HPDE6-E6E7 (cell line): ENCODE data around the gene GRM7.

Experiments
- DNase-seq: peaks from one replicate; pipeline ENCODE4 v3.0.0; 2011; ENCODE audit warnings: missing footprints; ENCODE audit errors: extremely low spot score

The GRM7 gene

DNA sequence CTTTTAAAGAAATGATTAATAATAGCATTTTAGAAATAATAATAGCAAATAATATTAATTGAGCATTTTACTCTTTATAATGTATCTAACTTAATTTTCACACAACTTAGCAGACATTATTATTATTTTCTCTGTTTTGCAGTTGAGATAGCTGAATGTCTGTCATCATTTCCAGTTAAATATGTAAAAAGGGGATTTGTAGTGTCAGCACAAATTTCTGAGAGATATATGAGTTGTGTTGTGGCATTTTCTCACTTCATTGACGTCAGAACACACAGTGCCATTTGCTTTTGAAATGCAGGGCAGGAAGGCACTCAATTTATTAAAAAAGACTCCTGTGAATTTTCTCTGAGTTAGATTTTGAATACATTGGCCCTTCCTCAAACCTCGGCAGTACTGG, 111.0 kb downstream of the GRM7 start:
- no peak for DNase-seq

DNA sequence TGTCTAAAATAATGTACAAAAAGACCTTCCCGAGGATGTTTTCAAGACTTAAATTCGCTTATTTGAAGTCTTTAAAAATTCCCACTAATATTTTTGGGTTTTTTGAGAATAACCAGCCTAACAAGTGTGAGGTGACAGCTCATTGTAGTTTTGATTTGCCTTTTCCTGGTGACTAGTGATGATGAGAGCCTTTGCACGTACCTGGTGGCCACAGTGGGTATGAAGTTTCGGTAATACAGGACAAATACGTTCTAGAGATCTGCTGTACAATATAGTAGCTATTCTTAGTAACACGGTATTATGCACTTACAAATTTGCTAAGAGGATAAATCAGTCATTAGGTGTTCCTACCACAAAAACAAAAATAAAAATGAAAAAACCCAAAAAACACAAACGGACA, 124.9 kb downstream of the GRM7 start:
- DNase-seq, result no peak

DNA sequence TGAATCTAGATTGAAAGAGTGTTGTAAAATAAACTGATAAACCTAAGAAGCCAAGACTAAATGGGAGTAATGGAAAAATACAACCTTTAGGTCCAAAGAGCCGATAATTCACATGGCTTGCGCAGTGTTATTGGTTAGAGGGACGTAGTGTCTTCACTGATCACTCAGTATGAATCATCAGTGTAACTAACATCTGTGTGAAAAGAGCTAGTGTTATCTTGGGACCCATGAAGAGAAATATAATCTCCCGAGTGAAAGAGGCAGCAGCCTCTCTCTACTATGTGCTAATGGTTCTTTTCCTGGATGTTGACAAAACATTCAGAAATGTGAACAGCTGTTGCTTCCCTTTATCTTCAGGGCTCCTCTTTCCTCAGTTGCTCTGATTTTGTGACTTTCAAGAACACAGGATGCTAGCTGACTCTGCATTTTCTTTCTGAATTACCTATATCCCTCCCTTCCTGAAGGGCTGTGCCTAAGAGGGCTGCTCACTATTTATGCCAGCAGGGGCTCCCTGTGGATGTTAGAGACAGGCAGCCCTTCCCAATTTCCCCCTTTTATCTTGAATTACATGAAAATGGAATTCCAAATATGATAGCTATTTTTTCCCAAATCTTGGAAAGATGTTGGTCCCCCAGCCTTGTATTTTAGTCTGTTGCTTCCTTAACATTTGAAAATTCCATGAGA, 128.8 kb downstream of the GRM7 start:
- no peak for DNase-seq

- no peak for DNase-seq
These were observed 133.3 kb downstream of the GRM7 start for GRCh38 chr3:6994081-6994668.

DNA sequence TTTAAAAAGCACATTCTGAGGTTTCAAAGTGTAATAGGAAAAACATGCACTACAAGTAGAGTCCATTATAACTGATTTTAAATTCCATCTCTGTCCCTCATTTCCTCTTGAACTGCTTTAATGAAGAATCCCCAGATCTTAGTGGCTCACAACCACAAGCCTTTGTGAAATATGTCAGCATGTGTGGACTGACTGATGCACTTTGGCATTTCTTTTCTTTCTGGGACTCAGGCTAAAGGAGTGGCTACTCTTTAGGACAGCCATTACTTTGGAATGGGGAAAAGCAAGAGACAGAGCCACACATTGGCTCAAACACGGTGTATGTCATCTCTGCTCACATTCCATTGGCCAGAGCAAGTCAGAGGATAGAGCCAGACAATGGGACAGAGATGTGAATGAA, 139.6 kb downstream of the GRM7 start:
- DNase-seq, result no peak

DNA sequence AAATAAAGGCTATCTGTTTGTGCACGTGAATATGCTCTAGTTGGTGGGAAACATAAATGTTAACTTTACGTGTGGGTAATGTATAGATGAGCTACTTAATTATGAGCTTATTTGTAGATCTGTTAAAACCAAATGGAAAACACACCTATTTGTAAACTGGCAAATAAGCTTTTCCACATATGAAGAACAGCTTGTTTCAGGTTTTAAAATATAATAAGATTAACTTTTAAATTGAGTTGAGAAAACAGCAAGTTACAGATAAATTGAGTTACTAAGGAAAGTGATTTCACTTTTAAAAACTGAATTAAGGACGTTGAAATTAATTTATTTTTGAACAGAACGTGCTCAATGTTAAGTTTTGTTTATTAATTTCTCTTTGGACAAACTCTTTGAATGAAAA, 140.5 kb downstream of the GRM7 start:
- DNase-seq, result no peak

DNA sequence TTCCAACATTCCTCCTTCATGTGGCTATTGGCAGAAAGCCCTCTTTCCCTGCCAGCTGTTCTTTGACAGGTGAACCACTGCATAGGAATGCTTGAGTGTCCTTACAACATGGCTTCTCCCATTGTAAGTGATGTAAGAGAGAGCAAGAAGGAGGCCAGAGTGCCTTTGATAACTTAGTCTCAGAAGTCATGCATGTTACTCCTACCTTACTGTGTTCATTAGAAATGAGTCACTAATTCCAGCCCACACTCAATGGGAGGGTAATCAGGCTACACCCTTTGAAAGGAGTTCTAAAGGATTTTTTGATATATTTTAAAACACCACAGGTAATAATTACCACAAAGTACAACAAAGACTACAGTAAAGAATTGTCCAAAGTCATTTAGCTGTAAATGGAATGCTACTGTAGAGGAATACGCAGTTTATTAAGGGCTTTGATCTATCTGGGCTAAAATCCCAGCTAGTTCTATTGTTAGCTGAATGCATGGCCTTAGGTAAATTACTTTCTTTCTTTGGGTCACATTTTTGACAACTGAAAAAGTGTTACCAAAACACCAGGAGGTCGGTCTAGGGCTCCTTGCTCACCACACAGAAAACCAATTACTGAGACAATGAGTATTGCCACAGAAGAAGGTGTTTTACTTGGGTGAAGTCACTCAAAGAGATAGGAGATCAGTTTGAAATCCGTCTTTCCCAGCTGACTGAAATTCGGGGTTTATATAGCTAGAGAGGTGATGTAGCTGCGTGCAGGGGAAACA, 154.9 kb downstream of the GRM7 start:
- no peak for DNase-seq

GRCh38 chr3:7025581-7026300, 164.8 kb downstream of the GRM7 start:
- DNase-seq, result no peak

- DNase-seq, result no peak
These were observed 168.6 kb downstream of the GRM7 start for GRCh38 chr3:7029562-7029961.

- DNase-seq, result no peak
These were observed 177.5 kb downstream of the GRM7 start for GRCh38 chr3:7038394-7038793.

GRCh38 chr3:7062714-7063113, 201.8 kb downstream of the GRM7 start:
- no peak for DNase-seq

DNA sequence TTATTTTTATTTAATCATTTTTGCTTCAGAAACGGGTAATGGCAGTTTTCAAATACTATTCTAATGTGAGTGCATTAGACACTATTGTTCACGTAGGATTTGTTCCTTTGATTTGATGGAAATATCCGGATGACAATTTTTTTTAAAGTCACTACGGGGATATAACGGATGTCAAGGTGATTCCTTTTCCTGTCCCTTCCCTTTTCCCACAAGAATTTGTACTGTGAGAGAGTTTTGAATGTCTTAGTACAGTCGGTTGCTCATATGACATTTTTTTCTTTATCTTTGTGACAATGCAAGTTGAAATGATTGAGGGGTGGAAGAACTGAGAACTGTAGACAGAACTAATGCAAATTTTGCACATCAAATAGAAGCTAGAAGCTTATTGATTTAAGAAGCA, 209.5 kb downstream of the GRM7 start:
- no peak for DNase-seq

DNA sequence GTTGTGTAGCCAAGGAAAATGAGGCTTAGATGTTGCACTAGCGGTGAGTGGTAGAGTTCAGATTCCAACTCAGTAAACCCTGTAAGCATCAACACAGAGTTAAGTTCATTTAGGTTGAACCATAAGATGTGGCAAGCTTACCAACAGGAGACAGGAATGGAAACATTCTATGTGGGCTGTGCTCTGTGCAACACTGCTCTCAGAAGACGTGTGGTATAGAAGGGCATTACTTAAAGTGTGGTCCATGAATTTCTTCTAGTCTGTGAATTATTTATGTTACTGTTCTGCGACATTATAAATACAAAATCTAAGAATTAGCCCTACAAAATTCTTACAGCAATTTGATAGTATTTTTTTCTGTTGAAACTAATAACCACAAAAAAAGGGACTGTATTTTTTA, 213.3 kb downstream of the GRM7 start:
- DNase-seq, result no peak

DNA sequence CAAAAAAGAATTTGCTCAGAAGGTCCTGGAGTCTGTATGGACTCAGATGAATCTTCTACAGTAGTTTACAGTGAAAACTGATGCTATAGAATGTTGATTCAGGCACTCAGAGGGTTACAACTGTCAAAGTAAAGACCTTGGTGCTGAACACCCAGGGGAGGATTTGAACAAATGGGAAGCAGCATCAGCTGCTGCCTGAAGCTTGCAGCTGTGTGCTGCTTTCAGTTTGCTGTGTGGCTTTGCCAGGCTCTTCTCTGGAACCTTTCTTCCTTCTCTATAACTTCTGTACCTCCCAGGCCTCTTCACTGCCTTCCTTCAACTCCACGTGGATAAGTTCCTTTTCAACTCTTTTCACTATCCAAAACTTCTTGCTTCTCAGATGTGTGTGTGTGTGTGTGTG, 214.2 kb downstream of the GRM7 start:
- DNase-seq, result no peak

- DNase-seq, result no peak
These were observed 215.0 kb downstream of the GRM7 start for GRCh38 chr3:7075901-7076300.

DNA sequence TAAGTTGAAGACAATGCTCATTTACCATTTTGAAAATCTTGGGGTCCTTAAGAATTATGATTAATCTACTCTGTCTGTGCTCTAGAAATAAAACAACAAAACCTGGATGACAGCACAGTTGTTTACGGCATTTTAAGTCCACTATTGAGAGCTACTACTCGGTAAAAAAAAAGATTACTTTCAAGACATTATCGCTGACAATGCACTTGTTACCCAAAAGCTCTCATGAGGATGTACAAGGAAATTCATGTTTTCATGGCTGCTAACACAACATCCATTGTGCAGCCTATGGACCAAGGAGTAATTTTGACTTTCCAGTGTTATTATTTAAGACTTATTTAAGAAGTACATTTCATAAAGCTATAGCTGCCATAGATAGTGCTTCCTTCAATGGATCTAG, 221.3 kb downstream of the GRM7 start:
- DNase-seq, result no peak

GRCh38 chr3:7086417-7086816, 225.5 kb downstream of the GRM7 start:
- DNase-seq, result no peak

- DNase-seq, result no peak
These were observed 234.2 kb downstream of the GRM7 start for GRCh38 chr3:7095116-7095515.

DNA sequence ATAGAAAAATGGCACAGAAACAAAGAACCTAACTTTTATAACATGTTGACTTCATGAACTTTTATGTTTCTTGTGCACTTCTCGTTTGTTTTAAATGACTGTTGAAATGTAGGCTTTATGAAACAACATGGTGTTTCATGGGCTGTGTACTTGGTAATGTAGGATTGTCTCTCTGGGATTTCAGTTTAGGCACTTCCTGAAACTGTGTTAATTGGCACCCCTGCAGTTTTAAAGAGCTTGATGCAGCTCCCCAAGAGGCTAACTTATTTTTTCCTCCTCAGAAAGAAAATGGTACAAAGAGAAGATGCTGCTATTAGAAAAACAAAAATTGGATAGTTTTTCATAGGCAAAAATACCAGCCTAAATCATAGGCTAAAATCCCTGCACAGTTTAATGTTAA, 239.2 kb downstream of the GRM7 start:
- DNase-seq, result no peak

DNA sequence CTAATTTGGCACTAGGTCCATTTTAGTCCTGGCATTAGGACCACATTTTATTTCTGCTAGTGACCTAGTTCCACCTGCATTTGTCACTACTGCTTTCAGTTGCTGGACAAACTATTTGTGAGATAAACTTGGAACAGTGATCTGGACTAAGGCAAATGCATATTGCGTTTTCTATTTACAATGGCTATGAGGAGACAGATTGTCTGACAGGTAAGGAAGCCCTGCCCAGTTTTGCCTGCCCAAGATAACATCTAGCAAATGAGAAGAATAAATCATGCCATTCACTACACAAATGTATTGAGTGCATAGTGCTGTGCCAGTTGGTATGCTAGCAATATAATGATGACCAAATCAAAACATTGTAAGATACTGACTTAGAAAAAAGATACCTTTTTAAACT, 245.7 kb downstream of the GRM7 start:
- DNase-seq, result no peak

GRCh38 chr3:7112523-7113056, 251.7 kb downstream of the GRM7 start:
- no peak for DNase-seq

DNA sequence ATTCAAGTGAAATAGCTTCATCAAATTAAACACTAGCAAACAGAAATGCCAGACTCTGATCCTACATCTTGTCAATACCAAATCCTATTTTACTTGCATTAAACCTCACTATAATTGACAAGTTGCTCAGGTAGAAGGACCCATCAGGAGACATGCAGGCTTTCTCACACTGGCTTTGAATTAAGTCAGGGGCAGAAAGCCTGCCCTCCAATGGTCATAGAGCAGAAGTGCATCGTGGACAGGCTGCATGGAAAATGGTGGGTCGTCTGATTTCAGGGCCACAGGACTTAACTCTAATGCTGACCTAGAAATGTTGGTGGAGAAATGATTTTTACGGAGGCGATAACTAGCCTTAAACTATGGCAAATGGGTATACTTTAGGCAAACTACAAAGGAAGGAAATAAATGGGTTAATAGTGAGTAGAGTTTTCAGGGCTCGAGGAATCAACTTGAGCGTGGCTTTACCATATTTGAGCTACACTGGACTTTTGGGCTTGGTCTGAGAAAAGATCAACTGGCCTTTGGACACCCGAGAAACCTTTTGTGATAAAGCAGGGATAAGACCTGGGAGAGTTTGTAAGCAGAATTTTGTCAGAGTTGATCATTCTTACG, 283.9 kb downstream of the GRM7 start:
- DNase-seq, result no peak
